Tibial artery (tissue), 4 donors: Measurements from ENCODE around the gene RET.
"Not testable (repeated sequence)": the region's sequence is repeated elsewhere in the genome, so short reads cannot be mapped to it uniquely, and the experiment has no call there.

Source experiments
- DNase-seq, 2 donors: peaks; one replicate each; pipeline ENCODE4 v3.0.0-alpha.2; 2019
- H3K27ac ChIP-seq, 2 donors: fragments of 200-600 bp; sonication (generic) in 1 of 2; 1 replicate in 1 of 2; 2 replicates in 1 of 2; pipeline ENCODE4 v1.5.1; 2018 to 2019; ENCODE audit warnings: mild to moderate bottlenecking in 1 of 2
- H3K27me3 ChIP-seq, 2 donors: fragments of 200-600 bp; sonication (generic) in 1 of 2; one replicate each; pipeline versions ENCODE4 v1.5.1 to v1.6.0; 2016 to 2019
- H3K36me3 ChIP-seq, 3 donors: fragments of 200-600 bp; sonication (generic) in 2 of 3; one replicate each; pipeline ENCODE4 v1.5.1; 2016 to 2019; ENCODE audit warnings: mild to moderate bottlenecking in 2 of 3
- H3K4me1 ChIP-seq, 4 donors: fragments of 200-600 bp; sonication (generic) in 2 of 4; 1 replicate in 3 of 4; 2 replicates in 1 of 4; pipeline ENCODE4 v1.5.1; 2016 to 2019
- H3K4me3 ChIP-seq, 2 donors: fragments of 200-600 bp; sonication (generic) in 1 of 2; 1 replicate in 1 of 2; 2 replicates in 1 of 2; pipeline ENCODE4 v1.5.1; 2018 to 2019; ENCODE audit warnings: mild to moderate bottlenecking in 2 of 2
- H3K9me3 ChIP-seq, 3 donors: fragments of 200-600 bp; sonication (generic) in 1 of 3; one replicate each; pipeline ENCODE4 v1.5.1; 2016 to 2019
- CTCF ChIP-seq, 2 experiments: fragments of 200-600 bp in 1 of 2; fragments of 450-650 bp in 1 of 2; IDR thresholded peaks; one replicate each; pipeline ENCODE4 v1.5.1; 2017 to 2019; ENCODE audit warnings: antibody characterized with exemption in 2 of 2, mild to moderate bottlenecking in 1 of 2, moderate library complexity in 1 of 2
- intact Hi-C: fragments of 100-400 bp; cut with DNase I; formaldehyde crosslinking; loops from one replicate; pipeline ENCODE4 v1.15.0; 2023; ENCODE audit warnings: low total_unique reads

The RET gene

DNA sequence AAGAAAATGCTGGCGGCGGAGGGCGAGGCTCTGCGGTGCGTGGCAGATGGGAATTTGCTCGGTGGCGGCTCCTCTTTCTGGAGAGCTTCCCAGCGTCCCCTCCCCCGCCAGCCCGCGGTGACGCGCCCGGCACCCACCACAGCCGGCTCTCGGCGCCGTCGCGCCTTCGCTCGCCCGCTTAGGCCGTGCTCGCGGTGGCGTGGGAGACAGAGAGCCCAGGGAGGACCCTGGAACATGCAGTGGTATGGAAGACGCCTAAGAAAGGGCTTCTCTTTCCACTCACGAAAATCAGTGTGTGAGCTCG lies 60.8 kb downstream of the RET start:
- no peaks in the 10 kb centered on the region for H3K9me3 ChIP-seq
- peak overlapping the region; percentile 85 to 95 for H3K27ac ChIP-seq
- peak overlapping the region; percentile 87 to 94 for H3K4me3 ChIP-seq
- DNase-seq: peak in 1 of 2 donors; percentile 69
- peaks cover 6 to 31% (median 20%) of the 10 kb centered on the region in 4 donors for H3K4me1 ChIP-seq
- H3K36me3 ChIP-seq: no peaks in the 10 kb centered on the region
- intact Hi-C loops: no loop called here
- no peak for TF ChIP-seq CTCF (IDR thresholded peaks at IDR 0.05)
- no peaks in the 10 kb centered on the region for H3K27me3 ChIP-seq

DNA sequence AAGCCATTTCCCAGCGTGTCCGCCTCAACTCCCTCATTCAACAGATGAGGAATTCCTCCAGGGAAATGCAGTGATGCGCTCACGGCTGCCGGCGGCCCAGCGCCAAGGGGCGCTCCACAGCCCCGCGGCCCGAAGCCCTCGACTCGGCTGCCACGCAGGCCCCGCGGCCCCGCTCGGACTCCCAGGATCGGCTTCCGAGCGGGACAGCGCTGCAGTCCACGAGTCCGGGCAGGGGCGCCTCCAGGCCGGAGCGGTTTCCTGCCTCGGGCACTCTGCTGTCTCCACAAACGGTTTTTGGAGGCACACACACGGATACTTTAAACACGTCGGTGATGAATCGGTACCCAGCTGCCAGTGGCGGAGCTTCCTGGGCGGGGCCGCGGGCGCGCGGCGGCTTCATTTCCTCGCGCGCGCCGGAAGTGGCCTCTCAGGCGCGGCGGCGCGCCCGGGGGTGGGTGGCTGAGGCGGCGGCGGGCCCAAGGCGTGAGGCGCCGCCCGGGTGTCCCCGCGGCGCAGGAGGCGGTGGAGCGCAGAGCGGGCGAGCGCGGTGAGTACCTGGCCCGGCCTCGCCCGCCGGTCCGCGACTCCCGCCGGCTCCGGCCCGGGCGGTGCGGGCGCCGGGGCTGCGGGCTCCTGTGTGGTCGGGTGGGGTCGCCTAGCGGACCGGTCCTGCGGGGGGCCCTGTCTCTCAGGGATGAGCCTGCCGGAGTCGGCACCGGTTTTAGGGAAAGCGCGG lies 61.3 kb downstream of the RET start, which contains the start of gene CSGALNACT2:
Gene CSGALNACT2 (plus strand): TSS at position 425 of the 736 bp plus-strand sequence. CDS start 16,705 bp downstream, outside the sequence.
- H3K4me1 ChIP-seq: peaks cover 6 to 31% (median 20%) of the 10 kb centered on the region in 4 donors
- H3K9me3 ChIP-seq: no peaks in the 10 kb centered on the region
- H3K27me3 ChIP-seq: no peaks in the 10 kb centered on the region
- H3K4me3 ChIP-seq: peak within 1 kb of the TSS; percentile 87 to 94
- intact Hi-C loops: no loop called here
- H3K27ac ChIP-seq: peak within 1 kb of the TSS; percentile 85 to 95
- no peak for TF ChIP-seq CTCF (IDR thresholded peaks at IDR 0.05)
- DNase-seq: peak; percentile 81 to 91
- no peaks in the 10 kb centered on the region for H3K36me3 ChIP-seq

- H3K27me3 ChIP-seq: no peaks in the 10 kb centered on the region
- H3K36me3 ChIP-seq: no peaks in the 10 kb centered on the region
- peaks cover 6 to 31% (median 20%) of the 10 kb centered on the region in 4 donors for H3K4me1 ChIP-seq
- peak overlapping the region; percentile 85 to 95 for H3K27ac ChIP-seq
- H3K4me3 ChIP-seq: peak overlapping the region; percentile 87 to 94
- DNase-seq: no peak
- no peaks in the 10 kb centered on the region for H3K9me3 ChIP-seq
- intact Hi-C loops: no loop called here
- TF ChIP-seq CTCF (IDR thresholded peaks at IDR 0.05): no peak
Measured at GRCh38 chr10:43138757-43139241, 61.9 kb downstream of the RET start.

DNA sequence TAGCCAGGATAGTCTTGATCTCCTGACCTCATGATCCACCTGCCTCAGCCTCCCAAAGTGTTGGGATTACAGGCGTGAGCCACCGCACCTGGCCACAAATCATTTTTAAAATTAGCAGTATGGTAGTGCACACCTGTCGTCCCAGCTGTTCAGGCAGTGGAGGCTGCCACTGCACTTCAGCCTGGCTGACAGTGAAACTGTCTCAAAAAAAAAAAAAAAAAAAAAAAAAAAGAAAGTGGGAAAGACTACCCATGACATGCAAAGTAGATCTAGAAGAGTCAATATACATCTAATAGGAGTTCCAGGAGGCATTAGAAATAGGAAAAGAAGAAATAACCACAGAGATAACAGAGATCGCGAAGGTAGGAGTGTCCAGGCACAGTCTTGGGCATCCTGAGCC lies 64.6 kb downstream of the RET start:
- Histone ChIP-seq H3K27ac (no peak overlapping the region), H3K27me3 (no peaks in the 10 kb centered on the region), H3K9me3 (no peaks in the 10 kb centered on the region), H3K4me1 (peaks cover 6 to 26% (median 18%) of the 10 kb centered on the region in 4 donors), H3K4me3 (no peak overlapping the region), H3K36me3 (no peaks in the 10 kb centered on the region)
- TF ChIP-seq CTCF (IDR thresholded peaks at IDR 0.05): no peak
- intact Hi-C loops: no loop called here
- DNase-seq: no peak

DNA sequence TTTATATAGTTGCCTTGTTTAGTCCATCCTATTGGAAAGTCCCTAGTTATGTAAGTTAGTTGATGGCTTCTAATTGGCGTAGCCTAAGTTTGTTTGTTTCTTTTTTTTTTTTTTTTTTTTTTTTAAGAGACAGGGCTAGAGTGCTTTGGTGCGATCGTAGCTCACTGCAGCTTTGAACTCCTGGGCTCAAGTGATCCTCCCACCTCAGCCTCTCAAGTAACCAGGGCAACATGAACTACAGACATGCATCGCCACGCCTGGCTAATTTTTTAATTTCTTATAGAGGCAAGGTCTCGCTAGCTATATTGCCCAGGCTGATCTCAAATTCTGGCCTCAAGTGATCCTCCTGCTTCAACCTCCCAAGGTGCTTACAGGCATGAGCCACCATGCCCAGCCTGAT lies 68.4 kb downstream of the RET start:
- no peak for DNase-seq
- TF ChIP-seq CTCF (IDR thresholded peaks at IDR 0.05): no peak
- H3K36me3 ChIP-seq: no peaks in the 10 kb centered on the region
- intact Hi-C loops: no loop called here
- no peak overlapping the region for H3K4me3 ChIP-seq
- H3K4me1 ChIP-seq: peaks cover 0 to 2% (median 0%) of the 10 kb centered on the region in 4 donors
- H3K27me3 ChIP-seq: no peaks in the 10 kb centered on the region
- no peaks in the 10 kb centered on the region for H3K9me3 ChIP-seq
- no peak overlapping the region for H3K27ac ChIP-seq

DNA sequence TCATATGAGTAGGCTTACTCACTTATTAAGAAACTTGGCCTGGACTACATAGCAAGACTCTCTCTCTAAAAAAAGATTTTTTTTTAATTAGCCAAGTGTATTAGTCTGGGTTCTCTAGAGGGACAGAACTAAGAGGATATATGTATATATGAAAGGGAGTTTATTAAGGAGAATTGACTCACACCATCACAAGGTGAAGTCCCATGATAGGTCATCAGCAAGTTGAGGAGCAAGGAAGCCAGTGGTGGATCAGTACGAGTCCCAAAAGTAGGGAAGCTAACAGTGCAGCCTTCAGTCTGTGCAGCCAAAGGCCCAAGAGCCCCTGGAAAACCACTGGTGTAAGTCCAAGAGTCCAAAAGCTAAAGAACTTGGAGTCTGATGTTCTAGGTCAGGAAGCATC lies 69.1 kb downstream of the RET start:
- H3K36me3 ChIP-seq, intact Hi-C loops, H3K4me1 ChIP-seq, H3K27ac ChIP-seq, H3K4me3 ChIP-seq, H3K9me3 ChIP-seq, H3K27me3 ChIP-seq, DNase-seq: not testable (repeated sequence)
